ENCODE results near the gene KAZN. TPM values are rescaled to one million over a fixed set of nuclear protein-coding genes. Genes with fewer than 3 reads are reported as not detected.

KAZN gene
- total and polyA plus RNA-seq, 4 donors: 7.6 to 18.8 (median 11.2) TPM

- no peak overlapping the region for H3K27ac ChIP-seq (ENCODE audit: low read depth in 1 of 2, low read length in 1 of 2)
- ATAC-seq (ENCODE audit: insufficient read depth, low FRiP score) (no peak), DNase-seq (no peak)
- no peak overlapping the region for H3K4me3 ChIP-seq
- peaks cover 0 to 2% (median 0%) of the 10 kb centered on the region in 4 donors for H3K9me3 ChIP-seq (ENCODE audit: control insufficient read depth in 4 of 4, insufficient read depth in 3 of 4, low read length in 3 of 4)
- TF ChIP-seq CTCF (IDR thresholded peaks at IDR 0.05; ENCODE audit: control extremely low read depth, extremely low read depth): no peak
- 89 to 93% methylated on average over 4 of the region's 4 CpGs for WGBS, 2 donors
- no peak overlapping the region for H3K9ac ChIP-seq (ENCODE audit: insufficient read depth in 1 of 2, low read length in 2 of 2)
- H3K36me3 ChIP-seq (ENCODE audit: control insufficient read depth in 4 of 4, insufficient read depth in 4 of 4, low read length in 4 of 4): peaks cover 0 to 10% (median under 1%) of the 10 kb centered on the region in 4 donors
- no peaks in the 10 kb centered on the region for H3K27me3 ChIP-seq (ENCODE audit: control insufficient read depth in 3 of 3, insufficient read depth in 3 of 3, low read length in 2 of 3)
- H3K4me1 ChIP-seq (ENCODE audit: control insufficient read depth in 5 of 5, insufficient read depth in 5 of 5, low read length in 5 of 5): no peaks in the 10 kb centered on the region
These were observed 470.5 kb downstream of the KAZN start for GRCh38 chr1:15068997-15069396.

- Histone ChIP-seq H3K27ac (ENCODE audit: low read depth in 1 of 2, low read length in 1 of 2) (no peak overlapping the region), H3K27me3 (ENCODE audit: control insufficient read depth in 3 of 3, insufficient read depth in 3 of 3, low read length in 2 of 3) (no peaks in the 10 kb centered on the region), H3K9ac (ENCODE audit: insufficient read depth in 1 of 2, low read length in 2 of 2) (no peak overlapping the region), H3K4me3 (no peak overlapping the region), H3K9me3 (ENCODE audit: control insufficient read depth in 4 of 4, insufficient read depth in 3 of 4, low read length in 3 of 4) (peaks cover 0 to 2% (median 0%) of the 10 kb centered on the region in 4 donors), H3K4me1 (ENCODE audit: control insufficient read depth in 5 of 5, insufficient read depth in 5 of 5, low read length in 5 of 5) (no peaks in the 10 kb centered on the region), H3K36me3 (ENCODE audit: control insufficient read depth in 4 of 4, insufficient read depth in 4 of 4, low read length in 4 of 4) (peaks cover 0 to 3% (median under 1%) of the 10 kb centered on the region in 4 donors)
- no peak for TF ChIP-seq CTCF (IDR thresholded peaks at IDR 0.05; ENCODE audit: control extremely low read depth, extremely low read depth)
- DNase-seq (no peak), ATAC-seq (ENCODE audit: insufficient read depth, low FRiP score) (no peak)
- 94 to 95% methylated on average over 14 of the region's 14 CpGs for WGBS, 2 donors
These were observed 471.8 kb downstream of the KAZN start for GRCh38 chr1:15070145-15070748.

- H3K4me1 ChIP-seq (ENCODE audit: control insufficient read depth in 5 of 5, insufficient read depth in 5 of 5, low read length in 5 of 5): peaks cover 0 to 7% (median 0%) of the 10 kb centered on the region in 5 donors
- peaks cover 0 to 2% (median 0%) of the 10 kb centered on the region in 4 donors for H3K9me3 ChIP-seq (ENCODE audit: control insufficient read depth in 4 of 4, insufficient read depth in 3 of 4, low read length in 3 of 4)
- H3K9ac ChIP-seq (ENCODE audit: insufficient read depth in 1 of 2, low read length in 2 of 2): no peak overlapping the region
- H3K4me3 ChIP-seq: no peak overlapping the region
- DNase-seq: no peak
- H3K27ac ChIP-seq (ENCODE audit: low read depth in 1 of 2, low read length in 1 of 2): no peak overlapping the region
- no peaks in the 10 kb centered on the region for H3K27me3 ChIP-seq (ENCODE audit: control insufficient read depth in 3 of 3, insufficient read depth in 3 of 3, low read length in 2 of 3)
- 95% methylated on average over 6 of the region's 6 CpGs for WGBS, 2 donors
- no peak for ATAC-seq (ENCODE audit: insufficient read depth, low FRiP score)
- TF ChIP-seq CTCF (IDR thresholded peaks at IDR 0.05; ENCODE audit: control extremely low read depth, extremely low read depth): no peak
- peaks cover 0 to 2% (median under 1%) of the 10 kb centered on the region in 4 donors for H3K36me3 ChIP-seq (ENCODE audit: control insufficient read depth in 4 of 4, insufficient read depth in 4 of 4, low read length in 4 of 4)
These were observed 473.5 kb downstream of the KAZN start for GRCh38 chr1:15071936-15072335.

All from lung (tissue), 12 donors.